ENCODE data around the gene LDAH. TPM values are rescaled to one million over a fixed set of nuclear protein-coding genes. Genes with fewer than 3 reads are reported as not detected.
A peak's percentile ranks its signal among the peaks of the same experiment; 100 is the strongest.

The LDAH gene
- total RNA-seq, 4 donors from 2014 or later, result 7.5 to 58.5 (median 15.2) TPM

DNA sequence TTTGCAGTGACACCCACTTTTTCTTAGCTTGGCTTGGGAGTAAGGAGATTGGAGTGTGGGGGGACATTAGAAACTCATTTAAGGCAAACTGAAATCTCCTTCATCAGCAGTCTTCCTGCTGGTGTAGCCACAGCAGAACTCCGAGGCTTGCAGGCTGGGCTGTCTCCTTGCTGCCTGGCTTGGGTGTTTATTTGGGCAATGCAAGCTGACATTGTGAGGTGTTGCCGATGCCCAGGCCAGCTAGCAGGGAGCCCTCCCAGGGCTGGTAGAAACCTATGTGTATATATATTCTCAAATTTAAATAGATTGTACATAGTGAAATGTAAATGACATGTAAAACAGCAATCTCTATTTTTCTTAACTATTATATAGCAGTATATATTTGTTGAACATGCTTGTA is 144.1 kb downstream of the LDAH start:
- Histone ChIP-seq H3K36me3 (no peaks in the 10 kb centered on the region), H3K27ac (no peak overlapping the region), H3K27me3 (peaks cover 3% of the 10 kb centered on the region), H3K4me1 (peaks cover 8 to 20% (median 14%) of the 10 kb centered on the region in 4 donors), H3K4me3 (no peak overlapping the region), H3K9me3 (no peaks in the 10 kb centered on the region)
- TF ChIP-seq POLR2AphosphoS5 (IDR thresholded peaks at IDR 0.05) (no peak), POLR2A (IDR thresholded peaks at IDR 0.05) (no peak)
- TF ChIP-seq, protein P1, sequence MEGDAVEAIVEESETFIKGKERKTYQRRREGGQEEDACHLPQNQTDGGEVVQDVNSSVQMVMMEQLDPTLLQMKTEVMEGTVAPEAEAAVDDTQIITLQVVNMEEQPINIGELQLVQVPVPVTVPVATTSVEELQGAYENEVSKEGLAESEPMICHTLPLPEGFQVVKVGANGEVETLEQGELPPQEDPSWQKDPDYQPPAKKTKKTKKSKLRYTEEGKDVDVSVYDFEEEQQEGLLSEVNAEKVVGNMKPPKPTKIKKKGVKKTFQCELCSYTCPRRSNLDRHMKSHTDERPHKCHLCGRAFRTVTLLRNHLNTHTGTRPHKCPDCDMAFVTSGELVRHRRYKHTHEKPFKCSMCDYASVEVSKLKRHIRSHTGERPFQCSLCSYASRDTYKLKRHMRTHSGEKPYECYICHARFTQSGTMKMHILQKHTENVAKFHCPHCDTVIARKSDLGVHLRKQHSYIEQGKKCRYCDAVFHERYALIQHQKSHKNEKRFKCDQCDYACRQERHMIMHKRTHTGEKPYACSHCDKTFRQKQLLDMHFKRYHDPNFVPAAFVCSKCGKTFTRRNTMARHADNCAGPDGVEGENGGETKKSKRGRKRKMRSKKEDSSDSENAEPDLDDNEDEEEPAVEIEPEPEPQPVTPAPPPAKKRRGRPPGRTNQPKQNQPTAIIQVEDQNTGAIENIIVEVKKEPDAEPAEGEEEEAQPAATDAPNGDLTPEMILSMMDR (IDR thresholded peaks at IDR 0.05), result no peak
- intact Hi-C loops (cut with DNase I; ENCODE audit: low total_unique reads), result no loop called here
- in situ Hi-C loops (cut with MboI; ENCODE audit: low pct_ligation_motif_present in 1 of 4, low pct_unique_long_range_greater_than_20kb in 1 of 4, low sequenced_read_pairs in 3 of 4), result no loop called here
- DNase-seq, result no peak
- WGBS, 2 donors (ENCODE audit: low coverage in 1 of 2), result 71 to 100% methylated on average over 1 to 2 of the region's 2 CpGs

DNA sequence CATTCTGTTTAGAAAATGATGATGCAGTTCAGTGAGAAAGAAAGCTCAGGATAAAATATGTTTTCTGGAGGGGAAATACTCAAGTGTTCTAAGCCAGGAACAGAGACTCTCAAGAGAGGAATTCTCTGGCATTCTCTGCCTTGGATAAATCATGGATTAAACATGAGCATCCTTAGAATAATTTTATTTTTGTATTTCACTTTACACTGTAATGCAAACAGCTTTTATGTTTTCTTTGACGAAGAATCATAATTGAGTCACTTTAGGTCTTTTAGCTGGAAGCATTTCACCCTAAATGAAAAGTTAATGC is 144.9 kb downstream of the LDAH start:
- Histone ChIP-seq H3K36me3 (no peaks in the 10 kb centered on the region), H3K27ac (peak overlapping the region in 1 of 4 donors; percentile 5), H3K4me1 (peaks cover 8 to 20% (median 14%) of the 10 kb centered on the region in 4 donors), H3K9me3 (no peaks in the 10 kb centered on the region), H3K27me3 (peaks cover 11% of the 10 kb centered on the region), H3K4me3 (no peak overlapping the region)
- in situ Hi-C loops (cut with MboI; ENCODE audit: low pct_ligation_motif_present in 1 of 4, low pct_unique_long_range_greater_than_20kb in 1 of 4, low sequenced_read_pairs in 3 of 4) (no loop called here), intact Hi-C loops (cut with DNase I; ENCODE audit: low total_unique reads) (no loop called here)
- DNase-seq, result no peak
- WGBS, 2 donors (ENCODE audit: low coverage in 1 of 2), result 64 to 76% methylated on average over 1 of the region's 1 CpG
- TF ChIP-seq, protein P1 (IDR thresholded peaks at IDR 0.05), result no peak
- TF ChIP-seq POLR2AphosphoS5 (IDR thresholded peaks at IDR 0.05) (no peak), EP300 (IDR thresholded peaks at IDR 0.05; ENCODE audit: low read depth) (no peak)

DNA sequence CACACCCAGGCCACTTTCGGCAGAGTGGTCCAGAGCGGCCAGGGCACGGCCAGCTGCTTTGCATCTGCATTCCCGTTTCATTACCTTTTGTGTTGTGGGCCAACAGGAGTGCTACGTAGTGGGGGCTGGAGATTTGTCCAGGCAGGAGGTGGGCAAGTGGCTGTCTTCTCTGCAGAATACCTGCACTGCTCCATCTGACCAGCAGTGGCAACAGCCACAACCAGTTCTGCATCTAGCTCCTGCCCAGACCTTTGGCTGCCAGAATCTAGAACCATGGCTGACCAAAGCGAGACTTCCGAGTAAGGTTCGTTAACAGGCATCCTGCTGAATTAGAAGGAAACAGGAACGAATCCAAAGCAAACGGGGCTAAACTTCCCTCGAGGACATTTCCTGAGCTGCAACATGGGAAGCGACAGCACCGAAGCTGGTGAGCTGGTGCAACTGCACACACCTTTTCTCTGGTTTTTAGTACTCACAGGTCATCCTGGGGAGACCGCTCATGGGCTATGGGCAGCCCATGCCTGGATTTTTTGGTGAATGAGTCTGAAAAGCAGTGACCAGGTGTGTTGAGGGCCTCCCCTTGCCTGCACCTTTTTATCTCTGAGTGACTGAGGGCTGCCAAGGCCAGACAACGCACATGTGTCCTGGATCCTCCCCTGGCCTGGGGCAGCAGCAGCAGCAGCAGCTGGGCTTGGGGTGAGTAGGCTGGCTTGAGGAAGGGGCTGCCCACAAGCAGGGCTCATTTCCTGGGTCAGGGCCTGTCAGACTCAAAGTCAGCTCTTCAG is 145.4 kb downstream of the LDAH start:
- Histone ChIP-seq H3K27me3 (peaks cover 16% of the 10 kb centered on the region), H3K4me1 (peaks cover 8 to 20% (median 14%) of the 10 kb centered on the region in 4 donors), H3K9me3 (no peaks in the 10 kb centered on the region), H3K36me3 (no peaks in the 10 kb centered on the region), H3K27ac (peak overlapping the region in 1 of 4 donors; percentile 5), H3K4me3 (no peak overlapping the region)
- in situ Hi-C loops (cut with MboI; ENCODE audit: low pct_ligation_motif_present in 1 of 4, low pct_unique_long_range_greater_than_20kb in 1 of 4, low sequenced_read_pairs in 3 of 4), result no loop called here
- TF ChIP-seq EP300 (IDR thresholded peaks at IDR 0.05; ENCODE audit: low read depth) (no peak), POLR2AphosphoS5 (IDR thresholded peaks at IDR 0.05) (no peak), POLR2A (IDR thresholded peaks at IDR 0.05) (no peak)
- TF ChIP-seq, protein P1 (IDR thresholded peaks at IDR 0.05), result no peak
- intact Hi-C loops (cut with DNase I; ENCODE audit: low total_unique reads), result no loop called here
- DNase-seq, result no peak
- WGBS, 2 donors (ENCODE audit: low coverage in 1 of 2), result 79 to 87% methylated on average over 4 to 15 of the region's 15 CpGs

DNA sequence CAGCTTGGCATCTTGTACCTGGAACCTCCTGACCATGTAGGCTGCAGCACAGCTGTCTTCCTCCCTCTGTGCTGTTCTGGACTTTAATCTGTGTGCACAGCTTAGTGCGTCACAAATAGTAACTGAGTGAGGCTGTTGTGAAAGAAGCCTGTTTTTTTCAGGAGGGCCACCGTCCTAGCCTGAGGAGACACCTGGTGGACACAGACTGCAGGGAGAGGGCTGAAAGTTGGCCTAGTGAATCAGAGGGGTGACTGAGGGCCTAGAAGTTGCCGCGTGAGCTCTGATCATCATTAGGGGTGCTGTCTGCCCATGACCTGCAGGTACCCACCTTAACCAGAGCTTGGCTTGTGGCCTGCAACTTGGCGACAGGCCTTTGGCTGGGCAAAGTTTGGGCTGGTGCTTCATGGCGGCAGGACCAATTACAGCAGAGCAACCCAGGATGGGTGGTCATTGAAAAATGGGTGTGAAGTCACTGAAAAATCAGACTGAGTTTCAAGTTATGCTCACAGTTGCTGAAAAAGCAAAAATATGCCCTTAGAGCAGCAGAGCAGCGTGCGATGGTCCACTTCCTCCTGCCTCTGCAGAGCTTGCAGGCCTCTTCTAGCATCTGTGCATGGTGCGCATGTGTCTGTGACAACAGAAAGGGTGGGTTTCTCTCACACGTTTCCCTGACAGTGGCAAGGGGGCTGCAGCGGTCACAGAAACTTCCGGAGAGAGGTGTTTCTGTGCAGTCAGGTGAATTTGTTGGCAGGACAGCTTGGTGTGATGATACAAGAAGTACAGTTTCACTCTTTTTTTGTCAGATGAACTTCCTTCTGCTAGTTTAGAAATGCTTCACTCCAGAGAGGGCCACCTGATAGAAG is 146.3 kb downstream of the LDAH start:
- Histone ChIP-seq H3K27me3 (peaks cover 25% of the 10 kb centered on the region), H3K4me1 (peaks cover 8 to 24% (median 14%) of the 10 kb centered on the region in 4 donors), H3K36me3 (no peaks in the 10 kb centered on the region), H3K9me3 (no peaks in the 10 kb centered on the region), H3K4me3 (no peak overlapping the region), H3K27ac (peak overlapping the region; percentile 15 to 60 (median 40))
- 68% methylated on average over 12 of the region's 12 CpGs; no CpG with 5 or more reads in 1 of the 2 donors for WGBS, 2 donors (ENCODE audit: low coverage in 1 of 2)
- intact Hi-C loops (cut with DNase I; ENCODE audit: low total_unique reads), result no loop called here
- TF ChIP-seq POLR2A (IDR thresholded peaks at IDR 0.05) (no peak), EP300 (IDR thresholded peaks at IDR 0.05; ENCODE audit: low read depth) (no peak), POLR2AphosphoS5 (IDR thresholded peaks at IDR 0.05) (peak in 1 of 3 donors; percentile 23)
- TF ChIP-seq, protein P1 (IDR thresholded peaks at IDR 0.05), result peak in 4 of 5 experiments; percentile 31 to 63 (median 37)
- peak; percentile 56 for DNase-seq
- in situ Hi-C loops (cut with MboI; ENCODE audit: low pct_ligation_motif_present in 1 of 4, low pct_unique_long_range_greater_than_20kb in 1 of 4, low sequenced_read_pairs in 3 of 4), result no loop called here
